K562 (cell line): Measurements from ENCODE around the gene ERO1B. TPM values are rescaled to one million over a fixed set of nuclear protein-coding genes. Genes with fewer than 3 reads are reported as not detected.

Experiments
- CBFA2T3 ChIP-seq: fragments of 450-650 bp; IDR thresholded peaks from 2 replicates; pipeline ENCODE4 v1.6.1; 2017
- COPS2 ChIP-seq: fragments of 450-650 bp; conservative IDR thresholded peaks from 2 replicates; pipeline ENCODE4 v1.6.1; 2016; ENCODE audit warnings: mild to moderate bottlenecking, moderate library complexity
- DPF2 ChIP-seq: fragments of 450-650 bp; IDR thresholded peaks from 2 replicates; pipeline ENCODE4 v1.6.1; 2016
- FOXA1 ChIP-seq: fragments of 450-650 bp; IDR thresholded peaks from 2 replicates; pipeline ENCODE4 v1.6.1; 2016; ENCODE audit warnings: mild to moderate bottlenecking, borderline replicate concordance
- FOXJ2 ChIP-seq: fragments of 200-800 bp; sonication (Bioruptor generic); IDR thresholded peaks from 2 replicates; pipeline ENCODE4 v1.6.1; 2016; ENCODE audit warnings: missing genetic modification characterization, missing compliant biosample characterization
- JUN ChIP-seq, 2 experiments: sonication (generic) in 1 of 2; formaldehyde crosslinking in 1 of 2; IDR thresholded peaks; 2 replicates each; pipeline versions ENCODE4 v1.6.1 to v1.8.0; 2012 to 2022; ENCODE audit warnings: borderline replicate concordance in 2 of 2, mild to moderate bottlenecking in 2 of 2, improper control_type of control experiment in 1 of 2, low read depth in 1 of 2, low read length in 1 of 2, missing genetic modification reagents in 1 of 2
- KAT8 ChIP-seq: fragments of 450-650 bp; IDR thresholded peaks from 2 replicates; pipeline ENCODE4 v1.6.1; 2016; ENCODE audit warnings: low read depth, mild to moderate bottlenecking
- KDM5B ChIP-seq: fragments of 200-600 bp; sonication (generic); IDR thresholded peaks from 2 replicates; pipeline ENCODE4 v1.6.1; 2012; ENCODE audit warnings: low read depth, mild to moderate bottlenecking, moderate library complexity, low read length, control low read depth, inconsistent platforms; ENCODE audit not compliant: insufficient replicate concordance
- MEIS2 ChIP-seq: fragments of 450-650 bp; IDR thresholded peaks from 2 replicates; pipeline ENCODE4 v1.6.1; 2014; ENCODE audit warnings: mild to moderate bottlenecking; ENCODE audit not compliant: partially characterized antibody
- MXI1 ChIP-seq: IDR thresholded peaks from 2 replicates; pipeline ENCODE4 v1.6.1; 2011; ENCODE audit warnings: low read depth, mild to moderate bottlenecking, improper control_type of control experiment, low read length
- ZNF75A ChIP-seq: fragments of 450-650 bp; formaldehyde crosslinking; IDR thresholded peaks from 2 replicates; pipeline ENCODE4 v1.4.0; 2020; ENCODE audit warnings: mild to moderate bottlenecking
- polyA plus RNA-seq, 8 experiments: library from polyadenylated mRNA; depleted of rRNA in 4 of 8; stranded (reverse) in 5 of 8; unstranded in 3 of 8; fragments of >200 nt; fragmentation: Nextera tagmentation in 2 of 8; fragmentation: Illumina TruSeq in 1 of 8; extraction: Ambion mirVana in 2 of 8; extraction: Trizol in 1 of 8; gene quantifications; 2 replicates each; pipeline versions ENCODE4 v1.2.1 to v1.2.3, GENCODE V29; 2011 to 2014; ENCODE audit warnings: inconsistent platforms in 1 of 8, missing spikeins in 1 of 8
- total RNA-seq, 7 experiments: library from RNA; depleted of rRNA in 6 of 7; stranded (reverse); fragments of >200 nt in 6 of 7; fragmentation: Illumina TruSeq in 2 of 7; extraction: Trizol in 2 of 7; gene quantifications; 2 replicates each; pipeline versions ENCODE4 v1.2.1 to v1.2.3, GENCODE V29; 2011 to 2021; ENCODE audit warnings: low replicate concordance in 1 of 7
- TF ChIP-seq, protein P1 (sequence below): IDR thresholded peaks from 2 replicates; pipeline ENCODE4 v1.6.1; 2014; ENCODE audit warnings: antibody characterized with exemption
- TF ChIP-seq, protein P2 (sequence below): fragments of 450-650 bp; formaldehyde crosslinking; IDR thresholded peaks from 2 replicates; pipeline ENCODE4 v1.4.0; 2020; ENCODE audit warnings: mild to moderate bottlenecking, moderate library complexity
- TF ChIP-seq, protein P3 (sequence below): fragments of 450-650 bp; IDR thresholded peaks from 2 replicates; pipeline ENCODE4 v1.6.1; 2016; ENCODE audit warnings: mild to moderate bottlenecking, moderate library complexity

Gene ERO1B
- total and polyA plus RNA-seq, 9 of the 15 experiments (the other 6 are each of a cell fraction or from before 2014, with no cell fraction given): 0.59 to 6.4 (median 4.2) TPM

DNA sequence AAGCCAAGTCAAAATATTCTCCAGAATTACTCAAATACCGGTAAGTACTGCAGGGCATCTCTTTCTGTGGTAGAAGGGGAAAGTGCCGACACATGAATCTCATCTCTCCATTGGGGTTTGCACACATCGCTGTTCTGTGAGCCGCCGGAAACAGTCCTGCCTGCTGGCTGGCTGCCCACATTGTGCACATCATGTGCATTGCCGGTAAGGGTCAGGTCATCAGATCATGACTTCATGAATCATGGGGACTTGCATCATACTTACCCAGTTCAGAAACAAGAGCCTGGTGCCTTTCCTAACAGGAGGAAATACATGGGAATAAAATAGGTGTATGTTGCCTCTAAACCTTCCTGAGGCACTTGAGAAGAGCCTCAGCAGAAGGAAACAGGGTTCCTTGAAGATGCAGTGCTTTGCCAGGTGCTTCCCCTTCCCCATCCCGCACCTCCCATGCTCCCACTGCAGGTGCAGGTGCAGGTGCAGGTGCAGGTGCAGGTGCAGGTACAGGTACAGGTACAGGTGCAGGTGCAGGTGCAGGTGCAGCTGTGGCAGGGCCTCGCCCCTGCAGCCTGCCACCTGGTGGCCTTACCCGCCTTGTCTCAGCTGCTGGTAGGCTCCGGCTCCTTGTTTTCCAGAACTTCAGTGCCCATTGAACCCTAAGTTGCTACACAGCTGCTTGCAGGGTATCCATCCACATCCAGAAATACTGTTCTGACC lies 112.9 kb downstream of the ERO1B start (continued):
- 0 out of 2 replicates have a peak, but pooled peaks have one; percentile 17 for TF ChIP-seq CBFA2T3
- TF ChIP-seq ZNF75A (CRISPR knock-in tag): no peak
- no peak for TF ChIP-seq COPS2
- TF ChIP-seq JUN (IDR thresholded peaks at IDR 0.05; ENCODE audit: borderline replicate concordance, low read depth, low read length): peak; percentile 89; the same call in 1 of the 2 replicates
- TF ChIP-seq JUN (CRISPR knock-in tag; IDR thresholded peaks at IDR 0.05; ENCODE audit: borderline replicate concordance): no peak
- TF ChIP-seq DPF2: no peak
- TF ChIP-seq, protein P1, sequence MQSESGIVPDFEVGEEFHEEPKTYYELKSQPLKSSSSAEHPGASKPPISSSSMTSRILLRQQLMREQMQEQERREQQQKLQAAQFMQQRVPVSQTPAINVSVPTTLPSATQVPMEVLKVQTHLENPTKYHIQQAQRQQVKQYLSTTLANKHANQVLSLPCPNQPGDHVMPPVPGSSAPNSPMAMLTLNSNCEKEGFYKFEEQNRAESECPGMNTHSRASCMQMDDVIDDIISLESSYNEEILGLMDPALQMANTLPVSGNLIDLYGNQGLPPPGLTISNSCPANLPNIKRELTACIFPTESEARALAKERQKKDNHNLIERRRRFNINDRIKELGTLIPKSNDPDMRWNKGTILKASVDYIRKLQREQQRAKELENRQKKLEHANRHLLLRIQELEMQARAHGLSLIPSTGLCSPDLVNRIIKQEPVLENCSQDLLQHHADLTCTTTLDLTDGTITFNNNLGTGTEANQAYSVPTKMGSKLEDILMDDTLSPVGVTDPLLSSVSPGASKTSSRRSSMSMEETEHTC: peak; percentile 74
- 0 out of 2 replicates have a peak, but pooled peaks have one; percentile 55 for TF ChIP-seq FOXJ2 (tag)
- TF ChIP-seq, protein P2, sequence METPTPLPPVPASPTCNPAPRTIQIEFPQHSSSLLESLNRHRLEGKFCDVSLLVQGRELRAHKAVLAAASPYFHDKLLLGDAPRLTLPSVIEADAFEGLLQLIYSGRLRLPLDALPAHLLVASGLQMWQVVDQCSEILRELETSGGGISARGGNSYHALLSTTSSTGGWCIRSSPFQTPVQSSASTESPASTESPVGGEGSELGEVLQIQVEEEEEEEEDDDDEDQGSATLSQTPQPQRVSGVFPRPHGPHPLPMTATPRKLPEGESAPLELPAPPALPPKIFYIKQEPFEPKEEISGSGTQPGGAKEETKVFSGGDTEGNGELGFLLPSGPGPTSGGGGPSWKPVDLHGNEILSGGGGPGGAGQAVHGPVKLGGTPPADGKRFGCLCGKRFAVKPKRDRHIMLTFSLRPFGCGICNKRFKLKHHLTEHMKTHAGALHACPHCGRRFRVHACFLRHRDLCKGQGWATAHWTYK (CRISPR knock-in tag): 0 out of 2 replicates have a peak, but pooled peaks have one; percentile 48
- no peak for TF ChIP-seq MXI1
- TF ChIP-seq, protein P3, sequence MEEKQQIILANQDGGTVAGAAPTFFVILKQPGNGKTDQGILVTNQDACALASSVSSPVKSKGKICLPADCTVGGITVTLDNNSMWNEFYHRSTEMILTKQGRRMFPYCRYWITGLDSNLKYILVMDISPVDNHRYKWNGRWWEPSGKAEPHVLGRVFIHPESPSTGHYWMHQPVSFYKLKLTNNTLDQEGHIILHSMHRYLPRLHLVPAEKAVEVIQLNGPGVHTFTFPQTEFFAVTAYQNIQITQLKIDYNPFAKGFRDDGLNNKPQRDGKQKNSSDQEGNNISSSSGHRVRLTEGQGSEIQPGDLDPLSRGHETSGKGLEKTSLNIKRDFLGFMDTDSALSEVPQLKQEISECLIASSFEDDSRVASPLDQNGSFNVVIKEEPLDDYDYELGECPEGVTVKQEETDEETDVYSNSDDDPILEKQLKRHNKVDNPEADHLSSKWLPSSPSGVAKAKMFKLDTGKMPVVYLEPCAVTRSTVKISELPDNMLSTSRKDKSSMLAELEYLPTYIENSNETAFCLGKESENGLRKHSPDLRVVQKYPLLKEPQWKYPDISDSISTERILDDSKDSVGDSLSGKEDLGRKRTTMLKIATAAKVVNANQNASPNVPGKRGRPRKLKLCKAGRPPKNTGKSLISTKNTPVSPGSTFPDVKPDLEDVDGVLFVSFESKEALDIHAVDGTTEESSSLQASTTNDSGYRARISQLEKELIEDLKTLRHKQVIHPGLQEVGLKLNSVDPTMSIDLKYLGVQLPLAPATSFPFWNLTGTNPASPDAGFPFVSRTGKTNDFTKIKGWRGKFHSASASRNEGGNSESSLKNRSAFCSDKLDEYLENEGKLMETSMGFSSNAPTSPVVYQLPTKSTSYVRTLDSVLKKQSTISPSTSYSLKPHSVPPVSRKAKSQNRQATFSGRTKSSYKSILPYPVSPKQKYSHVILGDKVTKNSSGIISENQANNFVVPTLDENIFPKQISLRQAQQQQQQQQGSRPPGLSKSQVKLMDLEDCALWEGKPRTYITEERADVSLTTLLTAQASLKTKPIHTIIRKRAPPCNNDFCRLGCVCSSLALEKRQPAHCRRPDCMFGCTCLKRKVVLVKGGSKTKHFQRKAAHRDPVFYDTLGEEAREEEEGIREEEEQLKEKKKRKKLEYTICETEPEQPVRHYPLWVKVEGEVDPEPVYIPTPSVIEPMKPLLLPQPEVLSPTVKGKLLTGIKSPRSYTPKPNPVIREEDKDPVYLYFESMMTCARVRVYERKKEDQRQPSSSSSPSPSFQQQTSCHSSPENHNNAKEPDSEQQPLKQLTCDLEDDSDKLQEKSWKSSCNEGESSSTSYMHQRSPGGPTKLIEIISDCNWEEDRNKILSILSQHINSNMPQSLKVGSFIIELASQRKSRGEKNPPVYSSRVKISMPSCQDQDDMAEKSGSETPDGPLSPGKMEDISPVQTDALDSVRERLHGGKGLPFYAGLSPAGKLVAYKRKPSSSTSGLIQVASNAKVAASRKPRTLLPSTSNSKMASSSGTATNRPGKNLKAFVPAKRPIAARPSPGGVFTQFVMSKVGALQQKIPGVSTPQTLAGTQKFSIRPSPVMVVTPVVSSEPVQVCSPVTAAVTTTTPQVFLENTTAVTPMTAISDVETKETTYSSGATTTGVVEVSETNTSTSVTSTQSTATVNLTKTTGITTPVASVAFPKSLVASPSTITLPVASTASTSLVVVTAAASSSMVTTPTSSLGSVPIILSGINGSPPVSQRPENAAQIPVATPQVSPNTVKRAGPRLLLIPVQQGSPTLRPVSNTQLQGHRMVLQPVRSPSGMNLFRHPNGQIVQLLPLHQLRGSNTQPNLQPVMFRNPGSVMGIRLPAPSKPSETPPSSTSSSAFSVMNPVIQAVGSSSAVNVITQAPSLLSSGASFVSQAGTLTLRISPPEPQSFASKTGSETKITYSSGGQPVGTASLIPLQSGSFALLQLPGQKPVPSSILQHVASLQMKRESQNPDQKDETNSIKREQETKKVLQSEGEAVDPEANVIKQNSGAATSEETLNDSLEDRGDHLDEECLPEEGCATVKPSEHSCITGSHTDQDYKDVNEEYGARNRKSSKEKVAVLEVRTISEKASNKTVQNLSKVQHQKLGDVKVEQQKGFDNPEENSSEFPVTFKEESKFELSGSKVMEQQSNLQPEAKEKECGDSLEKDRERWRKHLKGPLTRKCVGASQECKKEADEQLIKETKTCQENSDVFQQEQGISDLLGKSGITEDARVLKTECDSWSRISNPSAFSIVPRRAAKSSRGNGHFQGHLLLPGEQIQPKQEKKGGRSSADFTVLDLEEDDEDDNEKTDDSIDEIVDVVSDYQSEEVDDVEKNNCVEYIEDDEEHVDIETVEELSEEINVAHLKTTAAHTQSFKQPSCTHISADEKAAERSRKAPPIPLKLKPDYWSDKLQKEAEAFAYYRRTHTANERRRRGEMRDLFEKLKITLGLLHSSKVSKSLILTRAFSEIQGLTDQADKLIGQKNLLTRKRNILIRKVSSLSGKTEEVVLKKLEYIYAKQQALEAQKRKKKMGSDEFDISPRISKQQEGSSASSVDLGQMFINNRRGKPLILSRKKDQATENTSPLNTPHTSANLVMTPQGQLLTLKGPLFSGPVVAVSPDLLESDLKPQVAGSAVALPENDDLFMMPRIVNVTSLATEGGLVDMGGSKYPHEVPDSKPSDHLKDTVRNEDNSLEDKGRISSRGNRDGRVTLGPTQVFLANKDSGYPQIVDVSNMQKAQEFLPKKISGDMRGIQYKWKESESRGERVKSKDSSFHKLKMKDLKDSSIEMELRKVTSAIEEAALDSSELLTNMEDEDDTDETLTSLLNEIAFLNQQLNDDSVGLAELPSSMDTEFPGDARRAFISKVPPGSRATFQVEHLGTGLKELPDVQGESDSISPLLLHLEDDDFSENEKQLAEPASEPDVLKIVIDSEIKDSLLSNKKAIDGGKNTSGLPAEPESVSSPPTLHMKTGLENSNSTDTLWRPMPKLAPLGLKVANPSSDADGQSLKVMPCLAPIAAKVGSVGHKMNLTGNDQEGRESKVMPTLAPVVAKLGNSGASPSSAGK: peak; percentile 37
- no peak for TF ChIP-seq KDM5B
- TF ChIP-seq FOXA1: no peak
- TF ChIP-seq MEIS2: peak; percentile 31
- TF ChIP-seq KAT8: no peak
